GM19193 (cell line): ENCODE data around the gene PLAAT4.

Source experiments
- POLR2A ChIP-seq: IDR thresholded peaks from 4 replicates; pipeline ENCODE4 v1.6.1; 2011; ENCODE audit not compliant: insufficient read depth, insufficient read length; ENCODE audit errors: extremely low read depth

Gene PLAAT4

DNA sequence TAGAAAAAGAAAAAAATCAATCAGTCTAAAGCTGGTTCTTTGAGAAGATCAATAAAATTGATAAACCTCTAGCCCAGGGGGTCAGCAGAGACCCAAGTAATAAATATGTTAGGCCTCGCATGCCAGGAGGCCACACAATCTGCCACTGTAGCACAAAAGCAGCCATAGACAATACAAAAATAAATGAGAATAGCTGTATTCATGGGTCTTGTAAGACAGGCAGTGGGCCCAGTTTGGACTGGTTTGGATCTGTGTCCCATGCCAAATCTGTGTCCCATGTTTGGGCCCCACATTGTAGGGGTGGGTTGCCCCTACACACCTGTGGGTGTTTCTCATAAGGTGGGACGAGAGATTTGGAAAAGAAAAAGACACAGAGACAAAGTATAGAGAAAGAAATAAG lies 6.6 kb upstream of the PLAAT4 start:
- no peak for TF ChIP-seq POLR2A

DNA sequence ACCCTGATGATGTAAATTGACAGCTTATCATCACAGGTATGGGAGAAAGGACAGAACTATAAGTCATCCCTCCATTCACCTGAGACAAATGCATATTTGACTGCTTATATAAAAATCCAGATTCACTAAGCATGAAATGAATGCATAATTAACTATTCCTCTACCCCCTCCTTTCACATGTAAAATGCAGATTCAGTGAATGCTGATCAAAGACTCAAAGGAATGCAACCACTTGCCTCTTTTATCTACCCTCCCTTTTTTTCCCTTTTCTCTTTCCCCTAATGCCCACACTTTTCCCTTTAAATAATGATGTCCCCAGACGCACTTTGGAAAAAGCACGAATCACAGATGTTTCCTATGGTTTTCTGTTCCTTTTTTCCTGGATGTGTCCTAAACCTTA lies 4.5 kb upstream of the PLAAT4 start:
- no peak for TF ChIP-seq POLR2A

DNA sequence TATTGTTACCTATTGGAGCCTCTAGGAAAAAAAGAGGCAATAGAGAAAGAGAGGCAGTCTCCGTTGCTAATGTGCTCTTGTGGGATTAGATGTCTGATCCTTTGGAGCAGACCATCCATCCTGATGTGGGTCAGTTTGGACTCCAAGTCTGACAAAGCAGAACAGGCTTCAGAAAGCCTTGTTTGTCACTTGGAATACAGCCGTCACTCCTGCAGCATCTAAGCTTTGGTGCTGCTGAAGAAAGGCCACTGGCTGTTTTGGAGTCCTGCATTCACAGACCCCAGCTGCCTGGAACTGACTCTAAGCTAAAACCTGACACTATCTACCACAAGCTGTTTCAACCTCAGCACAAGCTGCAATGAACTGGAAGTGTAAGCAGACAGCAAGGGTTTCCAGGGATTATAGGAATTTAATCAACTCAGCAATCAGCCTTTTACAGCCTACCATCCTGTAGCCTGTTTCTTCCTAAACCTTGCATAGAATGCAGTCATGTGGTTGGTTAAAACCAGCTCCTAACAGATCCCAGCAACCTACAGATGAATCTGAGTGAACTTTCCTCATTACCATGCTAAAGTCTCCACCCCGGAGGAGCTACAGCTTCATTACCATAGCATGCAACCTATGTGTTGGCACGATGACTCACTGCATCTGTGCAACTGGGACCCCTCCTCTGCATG lies 3.7 kb upstream of the PLAAT4 start:
- no peak for TF ChIP-seq POLR2A

DNA sequence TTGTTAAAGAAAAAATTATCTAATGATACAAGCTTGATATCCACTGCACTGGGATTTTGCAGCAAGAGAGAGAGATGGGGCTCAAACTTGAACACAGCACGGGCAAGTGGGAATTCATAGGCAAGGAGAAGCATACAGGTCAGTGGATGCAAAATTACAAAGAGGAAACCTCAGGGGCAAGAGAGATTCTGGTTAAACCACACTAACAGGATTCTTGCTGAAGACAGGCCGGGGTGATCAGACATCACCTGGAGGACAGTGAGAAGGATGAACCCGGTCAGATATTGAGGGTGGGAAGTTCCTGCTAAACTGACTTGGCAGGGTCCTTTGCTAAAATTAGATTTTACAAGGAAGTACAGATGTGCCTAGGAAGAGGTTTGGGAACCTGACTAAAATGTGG lies 2.5 kb upstream of the PLAAT4 start:
- TF ChIP-seq POLR2A, result no peak

DNA sequence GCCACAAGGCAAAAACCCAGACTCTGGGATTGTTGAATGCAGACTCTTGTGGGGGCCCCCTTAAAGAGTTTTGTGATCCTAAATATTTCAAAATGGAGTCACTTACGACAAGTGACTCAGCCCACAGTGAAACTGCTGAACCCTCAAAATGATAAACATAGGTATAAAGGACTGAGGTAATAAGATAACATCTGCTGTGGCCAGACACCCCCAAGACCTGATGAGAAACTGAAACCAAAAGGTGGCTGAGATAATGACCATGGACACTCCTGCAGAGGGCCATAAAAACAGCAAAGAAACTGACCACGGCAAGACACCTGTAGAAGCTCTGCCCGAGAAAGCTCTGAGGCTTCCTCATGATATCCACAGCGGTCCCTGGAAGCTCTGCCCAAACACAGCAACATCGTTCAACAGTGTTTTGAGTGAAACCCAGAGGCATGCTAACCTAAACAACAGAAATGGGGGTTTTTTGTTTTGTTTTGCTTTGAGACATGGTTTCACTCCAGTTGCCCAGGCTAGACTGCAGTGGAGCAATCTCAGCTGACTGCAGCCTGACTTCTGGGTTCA lies 1.6 kb upstream of the PLAAT4 start:
- TF ChIP-seq POLR2A, result no peak

DNA sequence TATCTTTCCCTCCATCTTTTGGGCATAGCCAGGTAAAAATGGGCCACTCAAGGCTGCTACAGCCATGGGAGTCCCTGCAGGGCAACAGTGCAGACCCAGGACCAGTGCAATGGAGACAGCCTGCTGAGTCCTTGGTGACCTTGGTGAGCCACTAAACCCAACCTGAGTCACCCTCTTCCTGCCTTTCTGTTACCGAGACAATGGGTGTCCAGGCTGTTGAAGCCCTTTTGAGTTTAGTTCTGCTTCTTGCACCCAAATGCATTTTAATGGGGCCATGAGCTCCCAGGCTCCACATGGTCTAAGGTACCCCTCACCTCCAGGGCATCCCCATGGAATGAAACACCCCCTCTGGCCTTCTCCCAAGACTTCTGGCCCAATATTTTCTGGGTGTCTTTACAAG lies 874 bp upstream of the PLAAT4 start:
- no peak for TF ChIP-seq POLR2A

DNA sequence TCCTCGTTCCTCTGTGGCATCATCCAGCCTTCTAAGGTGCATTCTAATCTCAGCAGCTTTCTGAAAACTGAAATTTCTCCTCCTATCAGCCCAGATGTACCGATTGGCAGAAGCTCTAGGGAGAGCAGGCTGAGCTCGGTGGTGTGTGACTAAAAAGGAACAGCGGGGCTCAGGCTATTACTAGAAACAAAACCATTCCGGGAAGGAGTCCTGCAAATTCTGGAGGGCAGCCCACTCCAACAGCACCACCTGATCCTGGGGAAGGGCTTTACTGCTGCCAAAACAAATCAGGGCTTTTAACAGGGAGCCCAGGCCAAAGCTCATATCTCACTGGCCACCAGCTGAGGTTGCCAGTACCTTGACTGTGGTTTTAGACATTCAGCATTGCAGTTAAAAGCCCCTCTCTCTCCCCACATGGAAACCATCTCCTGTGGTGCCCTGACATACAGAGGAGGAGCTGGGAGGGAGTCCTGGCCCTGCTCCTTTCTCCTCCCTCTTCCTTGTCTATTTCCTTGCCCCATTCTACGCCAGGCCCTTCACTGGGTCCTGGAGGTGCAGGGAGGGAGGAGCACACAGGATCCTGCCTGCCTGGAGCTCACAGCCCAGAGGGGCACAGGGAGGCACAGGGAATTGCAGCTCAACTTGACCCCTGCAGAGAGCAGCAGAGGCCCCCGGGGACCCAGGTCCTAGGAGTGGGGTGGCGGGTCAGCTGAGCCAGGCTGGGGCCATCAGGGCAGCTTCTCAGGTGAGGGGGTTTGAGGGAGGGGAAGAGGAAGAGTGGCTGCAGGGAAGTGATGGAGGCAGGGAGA lies 889 bp downstream of the PLAAT4 start:
- TF ChIP-seq POLR2A, result no peak

DNA sequence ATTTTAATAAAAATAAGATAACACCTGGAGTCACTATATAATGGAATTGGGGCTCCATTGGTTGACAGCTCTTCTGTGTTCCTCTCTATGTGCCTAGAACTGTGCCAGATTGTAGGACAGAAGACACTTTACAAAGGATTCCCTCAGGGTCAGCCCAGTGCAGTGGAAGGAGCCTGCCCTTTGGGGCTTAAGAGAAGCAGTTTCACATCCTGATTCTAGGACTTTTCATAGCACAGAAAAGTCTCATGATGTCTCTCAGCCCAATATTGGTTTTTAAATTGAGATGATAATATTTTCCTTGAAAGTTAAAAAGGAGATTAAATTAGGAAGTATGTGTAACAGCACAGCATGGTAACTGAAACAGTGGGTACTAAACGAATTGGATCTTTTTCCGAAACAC lies 7.1 kb downstream of the PLAAT4 start:
- TF ChIP-seq POLR2A, result no peak

DNA sequence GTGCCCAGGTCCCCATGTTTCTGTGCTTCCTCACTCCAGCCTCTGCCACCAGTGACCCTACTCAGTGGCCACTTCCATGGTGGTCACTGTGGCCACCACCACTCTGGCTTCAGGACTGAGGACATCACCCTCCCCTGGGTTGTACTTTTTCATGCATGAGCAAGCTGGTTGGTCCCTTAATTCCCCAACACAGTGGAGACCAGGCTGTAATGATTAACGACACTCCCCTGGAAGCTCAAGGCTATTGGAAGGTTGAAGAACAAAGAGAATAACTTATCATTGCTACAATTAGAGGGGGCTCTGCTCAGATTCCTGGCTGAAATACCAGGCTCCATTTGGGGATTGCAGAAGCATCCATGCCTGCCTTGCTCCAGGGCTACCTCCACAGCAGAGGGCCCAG lies 10.5 kb downstream of the PLAAT4 start:
- TF ChIP-seq POLR2A, result no peak

DNA sequence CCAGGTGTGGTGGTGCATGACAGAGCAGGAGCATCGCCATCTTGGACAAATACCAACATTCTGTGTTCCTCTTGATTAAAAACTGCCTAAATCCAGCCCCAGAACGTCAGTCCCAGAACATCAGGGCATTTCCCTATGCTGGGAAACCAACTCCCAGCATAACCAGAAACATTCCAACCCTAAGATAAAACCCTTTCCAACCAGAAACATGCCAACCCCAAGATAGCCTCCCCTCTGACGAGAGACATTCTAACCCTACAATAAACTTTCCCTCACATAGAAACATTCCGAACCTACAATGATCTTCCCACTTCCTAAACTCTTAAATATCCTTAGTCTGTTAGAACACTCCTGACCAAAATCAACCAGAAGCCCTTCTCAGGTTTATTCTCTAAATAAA lies 11.6 kb downstream of the PLAAT4 start:
- TF ChIP-seq POLR2A, result no peak

DNA sequence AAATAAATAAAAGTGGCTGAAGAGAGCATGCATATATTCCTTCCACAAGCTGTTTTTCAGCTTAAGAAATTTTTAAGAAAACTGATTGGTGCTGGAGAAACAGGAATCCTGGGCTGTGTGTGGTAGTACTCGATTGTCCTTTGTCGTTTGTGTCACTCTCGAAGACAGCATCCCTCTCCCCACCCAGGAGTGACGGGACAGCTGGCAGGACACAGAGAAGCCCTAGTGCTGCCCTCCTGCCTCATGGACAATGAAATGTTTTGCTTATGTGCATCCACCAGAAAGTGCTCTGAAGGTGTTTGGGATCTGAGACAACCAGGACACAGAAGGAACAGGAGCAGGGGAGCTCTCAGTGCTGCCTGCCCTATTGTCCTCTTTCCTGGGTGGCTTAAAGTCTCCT lies 12.8 kb downstream of the PLAAT4 start:
- TF ChIP-seq POLR2A, result no peak

DNA sequence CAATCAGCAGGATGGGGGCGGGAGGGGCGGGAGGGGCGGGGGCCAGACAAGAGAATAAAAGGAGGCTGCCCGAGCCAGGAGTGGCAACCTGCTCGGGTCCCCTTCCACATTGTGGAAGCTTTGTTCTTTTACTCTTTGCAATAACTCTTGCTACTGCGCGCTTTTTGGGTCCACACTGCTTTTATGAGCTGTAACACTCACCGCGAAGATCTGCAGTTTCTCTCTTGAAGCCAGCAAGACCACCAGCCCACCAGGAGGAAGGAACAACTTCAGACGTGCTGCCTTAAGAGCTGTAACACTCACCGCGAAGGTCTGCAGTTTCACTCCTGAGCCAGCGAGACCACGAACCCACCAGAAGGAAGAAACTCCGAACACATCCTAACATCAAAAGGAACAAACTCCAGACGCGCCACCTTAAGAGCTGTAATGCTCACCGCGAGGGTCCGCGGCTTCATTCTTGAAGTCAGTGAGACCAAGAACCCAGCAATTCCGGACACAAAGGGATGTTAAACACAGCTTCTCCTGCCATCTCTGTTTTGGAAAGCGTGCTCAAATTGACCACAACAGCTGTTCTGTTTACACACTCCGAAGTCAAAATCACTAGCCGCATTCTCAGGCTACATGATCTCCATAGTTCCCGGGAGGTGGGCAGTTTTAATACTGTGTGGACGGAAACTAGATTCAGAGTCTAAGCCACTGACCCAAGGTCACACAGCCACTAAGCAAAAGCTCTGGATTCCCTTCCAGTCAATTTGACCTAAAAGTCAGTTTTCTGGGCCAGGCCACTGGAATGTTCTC lies 14.7 kb downstream of the PLAAT4 start:
- TF ChIP-seq POLR2A, result no peak

DNA sequence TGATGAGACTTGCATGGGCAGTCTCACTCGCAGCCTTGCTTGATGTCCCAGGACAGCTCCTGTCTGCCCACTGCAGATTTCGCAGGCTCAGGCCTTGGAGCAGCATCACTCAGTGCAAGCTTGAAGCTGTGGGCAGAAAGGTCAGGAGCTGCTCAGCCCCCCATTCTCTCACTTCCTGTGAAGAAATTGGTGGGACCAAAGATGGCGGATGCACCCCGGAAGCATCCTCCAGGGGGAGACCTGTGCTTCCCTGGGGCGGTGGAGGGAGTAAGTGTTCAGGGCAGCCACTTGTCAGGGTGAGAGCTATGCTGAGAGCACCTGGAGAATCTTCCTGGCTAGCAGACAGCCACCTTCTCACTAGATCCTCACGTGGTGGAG lies 15.3 kb downstream of the PLAAT4 start:
- no peak for TF ChIP-seq POLR2A

DNA sequence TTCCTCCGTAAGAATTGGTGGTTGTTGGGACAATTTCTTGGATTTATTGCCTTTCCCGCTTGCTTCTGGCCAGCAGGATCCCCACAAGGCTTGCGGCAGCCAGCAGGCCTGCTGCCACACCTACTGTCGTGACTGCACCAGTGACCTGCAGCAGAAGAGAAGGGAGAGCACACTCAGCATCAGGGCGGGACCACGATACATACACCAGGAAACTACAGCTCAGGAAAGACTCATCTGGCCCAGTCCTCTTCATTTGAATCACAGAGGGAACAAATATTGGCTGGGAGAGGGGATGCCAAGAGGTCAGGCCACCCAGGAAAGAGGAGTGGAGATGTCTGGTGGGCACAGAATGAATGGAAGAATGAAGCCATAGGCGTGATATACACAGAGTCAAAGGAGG lies 16.3 kb downstream of the PLAAT4 start:
- TF ChIP-seq POLR2A, result no peak

DNA sequence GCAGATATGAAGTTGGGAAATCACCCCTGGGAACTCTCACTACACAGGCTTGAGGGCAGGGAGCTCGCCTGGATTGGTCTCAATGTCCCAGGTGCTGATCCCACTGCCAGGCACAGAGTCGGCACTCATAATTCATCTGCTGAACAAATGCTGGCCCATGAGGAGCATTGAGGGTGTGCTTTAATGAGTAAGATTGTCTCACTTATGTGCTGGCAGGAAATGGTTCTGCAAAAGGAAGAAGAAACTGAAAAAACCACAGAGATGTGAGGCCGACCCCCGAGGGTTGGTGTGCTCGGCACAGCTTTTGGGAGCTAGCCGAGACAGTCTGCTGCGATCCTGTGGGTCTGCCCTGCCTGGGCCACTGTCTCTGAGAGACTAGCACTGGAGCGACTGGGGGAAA lies 17.2 kb downstream of the PLAAT4 start:
- peak; percentile 47 for TF ChIP-seq POLR2A
